ENCODE results near the gene AOPEP.
"Not testable (repeated sequence)": the region's sequence is repeated elsewhere in the genome, so short reads cannot be mapped to it uniquely, and the experiment has no call there.

AOPEP gene

GRCh38 chr9:94952565-94953373, 226.3 kb downstream of the AOPEP start:
- DNase-seq (ENCODE audit: low read depth in 2 of 2) = peak in 1 of 2 donors; percentile 1

GRCh38 chr9:94956731-94957130, 230.2 kb downstream of the AOPEP start:
- DNase-seq (ENCODE audit: low read depth in 2 of 2) = no peak

- no peak for DNase-seq (ENCODE audit: low read depth in 2 of 2)
Measured at GRCh38 chr9:94960964-94961363, 234.5 kb downstream of the AOPEP start.

- no peak for DNase-seq (ENCODE audit: low read depth in 2 of 2)
Measured at GRCh38 chr9:94961870-94962269, 235.4 kb downstream of the AOPEP start.

GRCh38 chr9:94965631-94966030, 239.1 kb downstream of the AOPEP start:
- DNase-seq (ENCODE audit: low read depth in 2 of 2) = not testable (repeated sequence)

- DNase-seq (ENCODE audit: low read depth in 2 of 2) = not testable (repeated sequence)
Measured at GRCh38 chr9:94966046-94966445, 239.5 kb downstream of the AOPEP start.

GRCh38 chr9:94967482-94967881, 241.0 kb downstream of the AOPEP start:
- DNase-seq (ENCODE audit: low read depth in 2 of 2) = no peak

GRCh38 chr9:94971378-94972131, 245.1 kb downstream of the AOPEP start:
- no peak for DNase-seq (ENCODE audit: low read depth in 2 of 2)

GRCh38 chr9:94973451-94973941, 247.0 kb downstream of the AOPEP start:
- no peak for DNase-seq (ENCODE audit: low read depth in 2 of 2)

GRCh38 chr9:94974154-94974879, 247.8 kb downstream of the AOPEP start:
- no peak for DNase-seq (ENCODE audit: low read depth in 2 of 2)

GRCh38 chr9:94975480-94975879, 249.0 kb downstream of the AOPEP start:
- DNase-seq (ENCODE audit: low read depth in 2 of 2) = no peak

- no peak for DNase-seq (ENCODE audit: low read depth in 2 of 2)
Measured at GRCh38 chr9:94976077-94976476, 249.6 kb downstream of the AOPEP start.

- no peak for DNase-seq (ENCODE audit: low read depth in 2 of 2)
Measured at GRCh38 chr9:94977416-94977815, 250.9 kb downstream of the AOPEP start.

GRCh38 chr9:94979904-94980507, 253.5 kb downstream of the AOPEP start:
- DNase-seq (ENCODE audit: low read depth in 2 of 2) = no peak

- no peak for DNase-seq (ENCODE audit: low read depth in 2 of 2)
Measured at GRCh38 chr9:94980947-94981722, 254.6 kb downstream of the AOPEP start.

- no peak for DNase-seq (ENCODE audit: low read depth in 2 of 2)
Measured at GRCh38 chr9:94981723-94982090, 255.2 kb downstream of the AOPEP start.

GRCh38 chr9:94982211-94982610, 255.7 kb downstream of the AOPEP start:
- DNase-seq (ENCODE audit: low read depth in 2 of 2) = no peak

GRCh38 chr9:94983552-94983951, 257.1 kb downstream of the AOPEP start:
- no peak for DNase-seq (ENCODE audit: low read depth in 2 of 2)

GRCh38 chr9:94984891-94985476, 258.5 kb downstream of the AOPEP start:
- DNase-seq (ENCODE audit: low read depth in 2 of 2) = no peak

- DNase-seq (ENCODE audit: low read depth in 2 of 2) = no peak
Measured at GRCh38 chr9:94985649-94986048, 259.1 kb downstream of the AOPEP start.

GRCh38 chr9:94987731-94988130, 261.2 kb downstream of the AOPEP start:
- no peak for DNase-seq (ENCODE audit: low read depth in 2 of 2)
